ENCODE data around the gene MCM3. TPM values are rescaled to one million over a fixed set of nuclear protein-coding genes. Genes with fewer than 3 reads are reported as not detected.

Gene MCM3
- 20.2 and 20.8 TPM in 2 replicates for total RNA-seq

GRCh38 chr6:52284460-52285176 is at the start of gene MCM3:
Gene MCM3, minus strand, starts transcription at chr6:52284742. Its CDS starts 68 bp downstream, at chr6:52284674.

GRCh38 chr6:52244400-52244799 is 40.1 kb downstream of the MCM3 start, which contains the start of gene IL17F:
Gene IL17F, minus strand, starts transcription at chr6:52244500. Its CDS starts 71 bp downstream, at chr6:52244429.

Other genes with a start within 250 kb of the MCM3 start
- gene PKHD1, start 197.1 kb downstream of the MCM3 start, total RNA-seq = not detected in 2 replicates
- gene IL17A, start 98.4 kb downstream of the MCM3 start, total RNA-seq = not detected in 2 replicates
- not detected in 2 replicates for gene IL17F, start 40.2 kb downstream of the MCM3 start, total RNA-seq
- 2.3 and 3.0 TPM in 2 replicates for gene PAQR8, start 77.4 kb upstream of the MCM3 start, total RNA-seq
- 24.9 and 29.5 TPM in 2 replicates for gene EFHC1, start 135.6 kb upstream of the MCM3 start, total RNA-seq